GM19023 (cell line): Measurements from ENCODE around the gene WFDC13.
"Not testable (repeated sequence)": the region's sequence is repeated elsewhere in the genome, so short reads cannot be mapped to it uniquely, and the experiment has no call there.

ENCODE experiments used
- ATAC-seq: cut with Tn5 transposase; IDR thresholded peaks from one replicate; pipeline ENCODE4 v1.9.1; 2021; ENCODE audit warnings: mild to moderate bottlenecking, moderate library complexity; ENCODE audit not compliant: unreplicated experiment

WFDC13 gene, protein sequence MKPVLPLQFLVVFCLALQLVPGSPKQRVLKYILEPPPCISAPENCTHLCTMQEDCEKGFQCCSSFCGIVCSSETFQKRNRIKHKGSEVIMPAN

DNA sequence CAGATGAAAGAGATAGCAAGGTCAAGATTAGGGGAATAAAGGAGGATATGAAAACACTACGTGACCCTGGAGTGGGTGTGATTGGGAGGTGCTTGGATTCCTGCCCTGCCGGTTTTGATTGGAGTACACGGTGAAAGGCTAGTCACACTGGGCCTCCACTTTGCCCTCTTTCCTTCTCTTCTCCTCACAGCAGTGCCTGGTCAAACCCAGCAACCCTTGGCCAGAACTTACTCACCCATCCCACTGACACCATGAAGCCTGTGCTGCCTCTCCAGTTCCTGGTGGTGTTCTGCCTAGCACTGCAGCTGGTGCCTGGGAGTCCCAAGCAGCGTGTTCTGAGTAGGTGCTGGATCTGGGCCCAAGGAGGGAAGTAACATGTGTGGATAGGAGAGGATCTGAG is at the start of gene WFDC13:
TSS of gene WFDC13 (plus strand) at position 166 of the 400 bp plus-strand sequence. CDS start at position 252, 86 bp downstream.
- ATAC-seq = no peak

DNA sequence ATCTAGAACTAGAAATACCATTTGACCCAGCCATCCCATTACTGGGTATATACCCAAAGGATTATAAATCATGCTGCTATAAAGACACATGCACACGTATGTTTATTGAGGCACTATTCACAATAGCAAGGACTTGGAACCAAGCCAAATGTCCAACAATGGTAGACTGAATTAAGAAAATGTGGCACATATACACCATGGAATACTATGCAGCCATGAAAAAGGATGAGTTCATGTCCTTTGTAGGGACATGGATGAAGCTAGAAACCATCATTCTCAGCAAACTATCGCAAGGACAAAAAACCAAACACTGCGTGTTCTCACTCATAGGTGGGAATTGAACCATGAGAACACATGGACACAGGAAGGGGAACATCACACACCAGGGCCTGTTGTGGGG is 44.8 kb upstream of the WFDC13 start:
- ATAC-seq = not testable (repeated sequence)

DNA sequence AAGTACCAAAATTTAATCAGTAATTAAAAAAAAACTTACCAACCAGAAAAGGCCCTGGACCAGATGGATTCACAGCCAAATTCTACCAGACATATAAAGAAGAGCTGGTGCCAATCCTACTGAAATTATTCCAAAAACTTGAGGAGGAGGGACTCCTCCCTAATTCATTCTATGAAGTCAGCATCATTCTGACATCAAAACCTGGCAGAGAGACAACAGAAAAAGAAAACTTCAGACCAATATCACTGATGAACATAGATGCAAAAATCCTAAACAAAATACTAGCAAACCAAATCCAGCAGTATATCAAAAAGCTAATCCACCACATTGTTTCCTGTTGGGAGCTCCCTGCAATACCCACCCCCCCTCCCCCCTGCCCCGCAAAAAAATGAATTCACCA is 31.7 kb upstream of the WFDC13 start, which contains the start of gene WFDC11:
TSS of gene WFDC11 (minus strand) at position 101 of the 400 bp plus-strand sequence. CDS start 19,639 bp downstream, outside the sequence.
- ATAC-seq = no peak

DNA sequence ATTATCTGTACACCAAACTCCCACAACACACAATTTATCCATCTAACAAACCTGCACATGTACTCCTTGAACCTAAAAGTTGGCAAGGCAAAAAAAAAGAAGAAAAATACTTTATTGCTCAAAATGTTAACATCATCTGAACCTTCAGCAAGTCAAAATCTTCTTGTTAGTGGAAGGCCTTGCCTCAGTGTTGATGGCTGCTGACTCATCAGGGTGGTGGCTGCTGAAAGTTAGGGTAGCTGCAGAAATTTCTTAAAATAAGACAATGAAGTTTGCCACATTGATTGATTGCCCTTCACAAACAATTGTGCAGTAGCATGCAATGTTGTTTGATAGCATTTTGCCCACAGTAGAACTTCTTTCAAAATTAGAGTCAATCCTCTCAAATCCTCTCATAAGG is 29.1 kb upstream of the WFDC13 start:
- ATAC-seq = no peak

DNA sequence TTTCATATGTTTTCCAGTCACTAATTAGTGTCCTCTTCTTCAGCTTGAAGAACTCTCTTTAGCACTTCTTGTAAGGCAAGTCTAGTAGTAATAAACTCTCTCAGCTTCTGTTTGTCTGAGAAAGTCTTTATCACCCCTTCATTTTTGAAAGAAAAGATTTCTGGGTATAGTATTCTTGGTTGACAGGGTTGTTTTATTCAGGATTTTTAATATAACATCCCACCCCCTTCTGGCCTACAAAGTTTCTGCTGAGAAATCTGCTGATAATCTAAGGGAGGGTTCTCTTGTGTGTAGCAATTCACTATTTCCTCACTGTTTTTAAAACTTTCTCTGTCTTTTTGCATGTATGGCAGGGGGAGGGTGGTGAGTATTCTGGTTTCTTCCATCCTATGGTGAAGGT is 22.2 kb upstream of the WFDC13 start:
- ATAC-seq = no peak

DNA sequence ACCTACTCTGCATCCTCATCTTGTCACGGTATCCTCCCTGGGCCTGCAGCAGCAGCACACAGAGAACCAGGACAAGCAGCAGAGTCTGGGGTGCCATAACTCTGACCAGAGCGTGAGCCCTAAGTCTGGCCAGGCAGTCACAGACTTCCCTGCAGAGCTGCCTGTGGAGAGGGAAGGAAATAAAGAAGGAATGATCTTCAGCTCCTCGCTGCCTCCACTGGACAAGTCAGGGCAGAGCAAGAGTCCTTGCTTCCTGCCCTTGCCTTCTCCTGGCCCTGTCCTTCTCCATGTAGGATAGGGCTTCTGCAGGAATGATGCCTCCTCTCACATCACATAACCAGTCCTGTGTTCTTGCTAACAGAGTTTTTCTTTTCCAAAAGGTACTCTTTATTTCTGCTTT is 15.9 kb upstream of the WFDC13 start:
- no peak for ATAC-seq

DNA sequence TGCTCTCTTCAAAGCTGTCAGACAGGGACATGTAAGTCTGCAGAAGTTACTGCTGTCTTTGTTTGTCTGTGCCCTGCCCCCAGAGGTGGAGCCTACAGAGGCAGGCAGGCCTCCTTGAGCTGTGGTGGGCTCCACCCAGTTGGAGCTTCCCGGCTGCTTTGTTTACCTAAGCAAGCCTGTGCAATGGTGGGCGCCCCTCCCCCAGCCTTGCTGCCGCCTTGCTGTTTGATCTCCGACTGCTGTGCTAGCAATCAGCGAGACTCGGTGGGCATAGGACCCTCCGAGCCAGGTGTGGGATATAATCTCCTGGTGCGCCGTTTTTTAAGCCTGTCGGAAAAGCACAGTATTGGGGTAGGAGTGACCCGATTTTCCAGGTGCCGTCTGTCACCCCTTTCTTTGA is 8.5 kb upstream of the WFDC13 start:
- ATAC-seq = not testable (repeated sequence)

DNA sequence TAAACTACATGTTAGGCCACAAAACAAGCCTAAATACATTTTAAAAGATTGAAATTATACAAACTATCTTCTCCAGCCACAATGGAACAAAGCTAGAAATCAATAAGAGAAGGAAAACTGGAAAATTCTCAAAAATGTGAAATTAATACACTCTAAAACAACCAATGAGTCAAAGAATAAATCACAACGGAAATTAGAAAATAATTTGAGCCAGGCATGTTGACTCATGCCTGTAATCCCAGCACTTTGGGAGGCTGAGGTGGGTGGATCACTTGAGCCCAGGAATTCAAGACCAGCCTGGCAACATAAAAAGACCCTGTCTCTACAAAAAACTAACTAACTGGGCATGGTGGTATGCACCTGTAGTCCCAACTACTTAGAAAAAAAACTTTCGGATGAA is 6.3 kb upstream of the WFDC13 start:
- no peak for ATAC-seq

DNA sequence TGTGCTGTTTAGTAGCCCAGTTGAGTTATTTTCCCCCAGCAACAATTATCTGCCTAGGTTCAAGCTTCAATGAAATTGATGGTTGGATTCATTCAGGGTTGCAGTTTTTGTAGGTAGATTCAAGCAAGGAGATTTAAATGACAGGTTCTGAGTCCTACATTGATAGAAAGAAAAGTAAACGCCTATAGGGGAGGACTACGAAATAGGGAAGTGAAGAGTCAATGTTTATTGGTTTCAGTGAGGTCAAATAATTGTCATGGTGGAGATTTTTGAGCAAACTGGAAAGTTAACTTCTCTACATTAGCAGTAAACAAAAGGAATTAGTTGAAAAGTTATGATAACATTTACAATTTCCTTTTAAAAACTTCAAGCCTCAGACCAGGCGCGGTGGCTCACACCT is 734 bp upstream of the WFDC13 start:
- no peak for ATAC-seq

DNA sequence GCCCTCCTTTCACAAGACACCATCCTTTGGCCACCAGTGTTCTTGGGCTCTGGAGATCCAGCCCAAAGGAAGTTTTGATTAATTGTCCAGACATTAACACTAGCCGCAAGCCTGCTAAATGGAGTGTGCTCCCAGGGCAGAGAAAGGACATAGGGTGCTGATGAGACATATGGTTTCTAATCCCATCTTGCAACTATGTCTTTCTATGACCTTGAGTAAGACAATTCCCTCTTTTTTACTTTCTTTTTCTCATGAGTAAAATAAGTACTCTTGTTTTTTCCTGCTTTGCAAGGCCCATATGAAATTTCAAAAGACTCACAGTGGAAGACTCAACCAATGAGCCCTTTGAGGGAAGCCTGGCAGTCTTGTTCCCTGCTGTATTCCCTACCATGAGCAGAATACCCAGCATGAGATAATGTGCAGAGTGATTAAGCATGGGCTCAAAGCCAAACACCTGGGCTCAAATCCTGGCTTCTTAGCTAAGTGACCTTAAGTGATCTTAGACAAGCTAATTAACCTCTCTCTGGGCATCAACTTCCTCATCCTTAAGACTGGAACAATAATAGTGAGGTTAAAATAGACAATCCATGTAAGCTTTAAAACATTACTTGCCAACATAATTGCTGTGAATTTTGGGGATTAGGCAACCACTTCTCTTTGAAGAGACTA is 3.3 kb downstream of the WFDC13 start, which contains the start of gene WFDC10B:
TSS of gene WFDC10B (minus strand) at position 51 of the 669 bp plus-strand sequence. CDS start 19,027 bp downstream, outside the sequence.
- ATAC-seq = no peak

DNA sequence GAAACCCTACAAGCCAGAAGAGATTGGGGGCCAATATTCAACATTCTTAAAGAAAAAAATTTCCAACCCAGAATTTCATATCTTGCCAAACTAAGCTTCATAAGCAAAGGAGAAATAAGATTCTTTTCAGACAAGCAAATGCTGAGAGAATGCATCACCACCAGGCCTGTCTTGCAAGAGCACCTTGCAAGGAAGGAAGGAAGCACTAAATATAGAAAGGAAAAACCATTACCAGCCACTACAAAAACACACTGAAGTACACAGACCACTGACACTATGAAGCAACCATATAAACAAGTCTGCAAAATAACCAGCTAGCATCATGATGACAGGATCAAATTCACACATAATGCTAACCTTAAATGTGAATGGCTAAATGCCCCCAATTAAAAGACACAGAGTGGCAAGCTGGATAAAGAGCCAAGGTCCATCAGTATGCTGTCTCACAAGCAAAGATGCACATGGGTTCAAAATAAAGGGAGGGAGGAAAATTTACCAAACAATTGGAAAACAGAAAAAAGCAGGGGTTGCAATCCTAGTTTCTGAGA is 14.4 kb downstream of the WFDC13 start:
- ATAC-seq = not testable (repeated sequence)

DNA sequence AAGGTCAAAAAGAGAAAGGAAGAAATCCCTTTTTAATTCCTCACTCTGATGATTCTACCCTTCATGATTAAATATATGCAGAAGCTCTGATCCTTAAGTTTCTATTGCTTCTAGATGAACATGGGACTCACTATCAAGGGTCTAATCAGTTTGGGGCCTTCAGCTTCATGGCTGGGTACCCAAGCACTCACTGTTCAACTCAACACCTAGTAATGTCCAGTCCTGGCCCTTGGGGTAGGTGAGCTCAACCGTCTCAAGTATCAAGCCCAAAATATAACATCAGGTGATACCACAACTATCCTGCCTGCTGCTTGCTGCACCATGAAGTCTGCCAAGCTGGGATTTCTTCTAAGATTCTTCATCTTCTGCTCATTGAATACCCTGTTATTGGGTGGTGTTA is 20.2 kb downstream of the WFDC13 start, which contains the start of gene SPINT4:
TSS of gene SPINT4 (plus strand) at position 301 of the 400 bp plus-strand sequence. CDS start at position 322, 21 bp downstream.
- no peak for ATAC-seq

DNA sequence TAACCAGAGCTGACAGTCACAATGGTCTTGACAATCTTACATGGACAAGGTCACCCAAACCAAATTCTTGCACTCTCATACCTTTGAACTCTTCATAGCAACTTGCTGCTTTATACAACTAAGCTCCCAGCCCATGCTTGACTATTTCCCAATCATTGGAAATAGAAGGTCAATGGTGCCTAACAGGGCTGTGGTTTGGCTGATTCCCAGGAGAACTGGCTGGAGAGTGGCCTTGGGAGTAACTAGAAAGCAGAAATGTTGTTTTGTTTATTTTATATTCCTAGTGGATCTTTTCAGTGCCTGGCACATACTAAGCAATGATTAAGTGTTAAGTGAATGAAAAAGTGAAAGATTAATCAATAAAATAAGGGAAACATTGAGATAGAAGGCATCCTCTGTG is 23.3 kb downstream of the WFDC13 start:
- ATAC-seq = no peak

DNA sequence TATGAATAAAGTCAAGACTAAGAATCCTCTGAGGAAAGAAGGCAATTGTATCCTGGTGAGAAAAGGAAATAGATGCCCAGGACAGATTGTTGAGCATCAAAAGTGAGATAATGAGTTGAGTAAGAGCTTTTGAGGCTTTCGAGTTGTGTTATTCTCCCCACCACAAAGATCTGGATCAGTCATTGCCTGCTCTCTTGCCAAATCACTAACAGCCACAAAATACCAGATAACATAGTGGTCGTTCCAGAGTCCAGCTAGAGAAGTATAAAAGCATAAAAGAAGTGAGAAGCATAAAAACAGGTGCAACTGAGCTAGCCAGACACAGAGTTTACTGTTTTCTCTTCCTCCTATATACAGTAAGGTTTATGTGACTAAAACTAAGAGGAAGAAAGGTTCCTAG is 25.2 kb downstream of the WFDC13 start:
- ATAC-seq = no peak

DNA sequence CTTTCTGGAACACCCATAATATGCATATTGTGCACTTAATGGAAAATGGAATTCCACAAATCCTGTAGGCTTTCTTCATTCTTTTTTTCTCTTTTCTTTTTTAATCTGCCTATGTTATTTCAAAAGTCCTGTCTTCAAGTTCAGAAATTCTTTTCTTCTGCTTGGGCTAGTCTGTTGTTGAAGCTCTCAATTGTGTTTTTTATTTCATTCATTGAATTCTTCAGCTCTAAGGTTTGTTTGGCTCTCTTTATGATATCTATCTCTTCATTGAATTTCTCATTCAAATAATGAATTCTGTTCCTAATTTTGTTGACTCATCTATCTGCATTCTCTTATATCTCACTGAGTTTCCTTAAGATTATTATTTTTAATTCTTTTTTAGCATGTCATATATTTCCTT is 30.4 kb downstream of the WFDC13 start:
- ATAC-seq = no peak

DNA sequence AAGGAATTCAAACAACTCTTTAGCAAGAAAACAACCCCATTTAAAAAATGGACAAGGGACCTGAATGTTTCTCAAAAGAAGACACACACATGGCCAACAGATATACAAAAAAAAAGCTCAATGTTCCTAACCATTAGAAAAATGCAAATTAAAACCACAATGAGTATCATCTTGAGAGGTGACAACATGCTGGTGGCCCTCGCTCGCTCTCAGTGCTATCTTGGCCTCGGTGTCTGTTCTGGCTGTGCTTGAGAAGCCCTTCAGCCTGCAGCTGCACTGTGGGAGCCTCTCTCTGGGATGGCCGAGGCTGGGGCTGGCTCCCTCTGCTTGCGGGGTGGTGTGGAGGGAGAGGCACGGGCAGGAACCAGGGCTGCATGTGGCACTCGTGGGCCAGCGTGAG is 33.7 kb downstream of the WFDC13 start:
- no peak for ATAC-seq

DNA sequence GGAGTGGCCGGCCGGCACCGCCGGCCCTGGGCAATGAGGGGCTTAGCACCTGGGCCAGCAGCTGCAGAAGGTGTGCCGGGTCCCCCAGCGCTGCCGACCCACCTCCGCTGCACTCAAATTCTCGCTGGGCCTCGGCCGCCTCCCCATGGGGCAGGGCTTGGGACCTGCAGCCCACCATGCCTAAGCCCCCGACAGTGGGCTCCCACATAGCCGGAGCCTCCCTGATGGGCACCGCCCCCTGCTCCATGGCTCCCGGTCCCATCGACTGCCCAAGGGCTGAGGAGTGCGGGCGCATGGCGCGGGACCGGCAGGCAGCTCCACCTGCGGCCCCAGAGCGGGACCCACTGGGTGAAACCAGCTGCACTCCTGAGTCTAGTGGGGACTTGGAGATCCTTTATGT is 34.1 kb downstream of the WFDC13 start:
- no peak for ATAC-seq

DNA sequence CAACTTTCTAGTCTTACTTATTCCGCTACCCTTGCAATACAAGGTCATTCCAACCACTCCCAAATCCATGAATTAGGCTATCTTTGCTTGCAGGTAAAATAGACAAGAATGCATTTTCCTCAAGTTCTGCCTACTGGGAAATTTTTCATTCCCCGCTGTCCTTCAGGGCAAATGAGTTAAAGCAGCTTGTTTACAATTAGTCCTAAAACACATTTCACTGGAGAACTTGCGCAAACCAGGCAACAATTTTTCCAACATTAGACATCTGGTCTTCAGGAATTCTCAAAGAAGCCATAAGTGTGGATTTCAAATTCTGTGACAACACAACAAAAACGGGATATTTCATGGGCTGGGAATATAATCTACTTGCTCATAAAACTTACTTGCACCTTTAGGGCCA is 40.8 kb downstream of the WFDC13 start:
- no peak for ATAC-seq

DNA sequence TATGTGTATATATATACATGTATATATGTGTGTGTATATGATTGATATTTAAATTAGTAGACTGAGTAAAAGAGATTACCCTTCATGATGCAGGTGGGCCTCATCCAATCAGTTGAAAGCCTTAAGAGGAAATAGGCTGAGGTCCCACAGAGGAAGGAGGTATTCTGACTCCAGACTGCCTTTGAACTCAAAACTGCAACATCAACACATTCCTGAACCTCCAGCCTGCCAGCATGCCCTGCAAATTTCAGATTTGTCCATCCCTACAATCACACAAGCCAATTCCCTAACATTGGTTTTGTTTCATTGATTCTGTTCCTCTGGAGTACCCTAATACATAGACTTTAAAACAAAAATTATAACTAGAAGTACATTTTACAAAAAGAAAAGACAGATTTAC is 43.2 kb downstream of the WFDC13 start:
- no peak for ATAC-seq

DNA sequence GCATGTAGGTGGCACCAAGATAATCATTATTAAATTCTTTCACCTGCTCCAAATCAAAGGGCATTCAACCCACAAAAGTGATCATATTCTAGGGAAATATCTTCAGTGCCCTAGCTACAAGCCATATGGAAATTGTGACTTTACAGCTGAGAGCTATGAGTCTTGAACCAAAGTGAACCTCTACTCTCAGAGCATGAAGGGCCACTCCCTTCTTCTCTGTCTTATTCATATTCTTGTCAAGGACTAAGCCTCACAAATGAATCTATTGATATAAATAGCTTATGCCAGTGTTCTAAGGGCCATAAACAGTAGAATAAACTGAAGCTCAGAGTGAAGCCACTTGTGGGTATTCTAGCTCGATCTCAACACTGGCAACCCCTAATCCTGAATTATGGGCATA is 49.9 kb downstream of the WFDC13 start:
- ATAC-seq = no peak

DNA sequence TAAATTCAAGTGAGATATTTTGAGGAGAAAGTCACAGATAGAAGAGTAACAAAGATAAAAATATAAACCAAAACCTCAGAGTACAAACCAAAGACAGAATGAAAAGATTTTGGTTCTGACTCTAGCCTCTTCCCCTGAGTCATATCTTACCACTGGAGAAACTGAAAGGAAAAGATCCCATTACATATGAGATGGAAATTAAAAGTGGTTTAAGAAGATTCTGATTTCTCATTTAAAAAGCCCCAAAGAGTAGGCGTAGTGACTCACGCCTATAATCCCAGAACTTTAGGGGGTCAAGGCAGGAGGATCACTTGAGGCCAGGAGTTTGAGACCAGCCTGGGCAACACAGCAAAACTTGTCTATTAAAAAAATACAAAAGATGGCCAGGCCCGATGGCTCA is 50.9 kb downstream of the WFDC13 start:
- ATAC-seq = no peak

DNA sequence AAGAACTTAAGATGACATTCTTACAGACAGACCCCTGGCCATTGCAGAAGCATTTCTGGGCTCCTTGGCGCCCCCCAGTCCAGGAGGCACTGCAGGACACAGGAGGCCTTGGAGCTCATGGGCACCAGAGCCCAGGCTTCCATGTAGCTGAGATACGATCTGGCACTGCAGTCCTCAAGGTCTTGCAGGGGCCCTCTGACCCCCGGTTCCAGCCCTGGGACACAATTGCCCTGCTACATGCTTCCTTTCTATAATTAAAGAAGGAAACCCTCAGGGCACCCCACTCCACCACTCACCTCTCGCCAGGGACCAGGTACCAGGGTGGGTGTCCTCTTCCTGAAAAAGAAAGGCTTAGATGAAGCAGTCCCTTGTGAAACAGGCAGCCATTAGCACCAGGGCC is 56.3 kb downstream of the WFDC13 start:
- no peak for ATAC-seq
